ENCODE results near the gene METTL3. TPM values are rescaled to one million over a fixed set of nuclear protein-coding genes. Genes with fewer than 3 reads are reported as not detected.

The METTL3 gene
- total and polyA plus RNA-seq, 2 experiments from 2014 or later, result 28.6 to 44.5 TPM

- H3K9me2 ChIP-seq (ENCODE audit: insufficient read depth), result no peaks in the 10 kb centered on the region
- 2 to 4% methylated on average over 16 to 43 of the region's 43 CpGs for WGBS, 2 experiments (ENCODE audit: low coverage in 1 of 2, low lambda C conversion rate in 2 of 2, missing lambda C conversion rate in 2 of 2)
- in situ Hi-C loops (cut with MboI), result no loop called here
- peak within 1 kb of the TSS; percentile 71 for H3K9ac ChIP-seq
- H3K36me3 ChIP-seq (ENCODE audit: low read depth), result no peaks in the 10 kb centered on the region
- H3K4me1 ChIP-seq (ENCODE audit: insufficient read depth), result peaks cover 8% of the 10 kb centered on the region
- H3K27me3 ChIP-seq (replicated peaks; ENCODE audit: insufficient read depth), result peaks cover 10% of the 10 kb centered on the region; the same call in 1 of the 2 replicates
- H3F3A ChIP-seq (ENCODE audit: insufficient read depth), result peaks cover 13% of the 10 kb centered on the region
- peak within 1 kb of the TSS; percentile 96 for H2AFZ ChIP-seq
- H3K4me2 ChIP-seq (ENCODE audit: unreplicated experiment), result peak within 1 kb of the TSS; percentile 95
- no peak within 1 kb of the TSS for H3K27ac ChIP-seq
- peak within 1 kb of the TSS; percentile 86 for H3K4me3 ChIP-seq
- peak; percentile 55 for DNase-seq
- no peaks in the 10 kb centered on the region for H3K79me2 ChIP-seq (ENCODE audit: insufficient read depth)
- H4K20me1 ChIP-seq (ENCODE audit: insufficient read depth), result no peaks in the 10 kb centered on the region
- no peaks in the 10 kb centered on the region for H3K9me3 ChIP-seq (ENCODE audit: low read depth)
- TF ChIP-seq EZH2 (IDR thresholded peaks at IDR 0.05; ENCODE audit: insufficient read depth, poor library complexity, severe bottlenecking) (no peak), EZH2phosphoT487 (IDR thresholded peaks at IDR 0.05; ENCODE audit: insufficient read depth, low read depth) (no peak)
Measured at GRCh38 chr14:21525962-21526671, 15.0 kb upstream of the METTL3 start, which contains the start of gene SALL2. TSS of gene SALL2 (minus strand) at chr14:21526346. CDS start at chr14:21526127, 219 bp downstream.

GRCh38 chr14:21525571-21525961 is 14.4 kb upstream of the METTL3 start:
- WGBS, 2 experiments (ENCODE audit: low coverage in 1 of 2, low lambda C conversion rate in 2 of 2, missing lambda C conversion rate in 2 of 2), result 27 to 28% methylated on average over 7 to 12 of the region's 12 CpGs
- Histone ChIP-seq H3K9me2 (ENCODE audit: insufficient read depth) (no peaks in the 10 kb centered on the region), H3K36me3 (ENCODE audit: low read depth) (no peaks in the 10 kb centered on the region), H3K27ac (no peak overlapping the region), H3K79me2 (ENCODE audit: insufficient read depth) (no peaks in the 10 kb centered on the region), H3K4me1 (ENCODE audit: insufficient read depth) (peaks cover 13% of the 10 kb centered on the region), H3K9ac (peak overlapping the region; percentile 71), H4K20me1 (ENCODE audit: insufficient read depth) (no peaks in the 10 kb centered on the region), H3K4me3 (peak overlapping the region; percentile 86), H2AFZ (peak overlapping the region; percentile 96), H3K4me2 (ENCODE audit: unreplicated experiment) (peak overlapping the region; percentile 95), H3F3A (ENCODE audit: insufficient read depth) (peaks cover 19% of the 10 kb centered on the region), H3K27me3 (replicated peaks; ENCODE audit: insufficient read depth) (peaks cover 4% of the 10 kb centered on the region; the same call in 1 of the 2 replicates), H3K9me3 (ENCODE audit: low read depth) (no peaks in the 10 kb centered on the region)
- TF ChIP-seq EZH2 (IDR thresholded peaks at IDR 0.05; ENCODE audit: insufficient read depth, poor library complexity, severe bottlenecking) (no peak), EZH2phosphoT487 (IDR thresholded peaks at IDR 0.05; ENCODE audit: insufficient read depth, low read depth) (no peak)
- in situ Hi-C loops (cut with MboI), result no loop called here
- DNase-seq, result peak; percentile 24

DNA sequence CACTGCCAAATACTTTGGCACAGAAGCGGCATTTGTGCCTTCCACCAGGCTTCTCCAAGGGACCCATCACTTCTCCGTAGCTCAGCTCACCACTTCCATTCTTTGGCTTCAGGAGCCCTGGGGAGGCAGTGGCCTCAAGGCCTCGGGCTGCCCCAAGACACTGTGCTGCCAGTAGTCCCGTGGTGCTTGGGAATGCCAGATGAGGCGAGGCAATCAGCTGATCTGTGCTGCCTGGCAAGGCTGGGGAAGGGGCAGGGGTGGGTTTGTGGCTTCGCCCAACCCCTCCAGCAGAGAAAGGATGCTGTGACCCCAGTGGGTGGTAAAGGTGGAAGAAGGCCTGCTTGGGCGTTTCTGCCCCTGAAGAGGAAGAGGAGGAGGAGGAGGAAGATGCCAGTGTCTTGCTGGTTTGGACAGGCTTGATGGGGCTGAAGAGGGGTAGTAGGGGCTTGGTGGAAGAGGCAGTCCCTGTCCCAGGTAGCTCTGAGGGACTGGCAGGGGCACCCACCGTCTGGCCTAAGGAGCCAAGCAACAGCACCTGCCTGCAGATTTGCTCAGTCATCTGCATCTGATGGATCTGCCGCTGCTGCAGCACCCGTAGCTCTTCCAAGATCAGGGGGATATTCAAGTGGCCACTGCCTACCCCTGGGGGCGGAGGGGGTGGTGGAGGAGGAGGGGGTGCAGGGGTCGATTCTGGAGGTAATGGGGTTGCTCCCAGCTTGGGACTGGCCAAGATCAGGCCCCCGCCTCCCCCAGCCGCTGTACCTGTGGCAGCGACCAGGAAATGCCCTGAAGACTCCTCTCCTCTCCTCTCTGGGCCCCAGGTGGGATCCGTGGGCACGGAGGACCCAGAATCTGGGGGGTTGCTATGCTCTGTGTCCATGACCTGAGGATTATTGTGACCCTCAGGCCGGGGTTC is 13.7 kb upstream of the METTL3 start:
- no peaks in the 10 kb centered on the region for H3K36me3 ChIP-seq (ENCODE audit: low read depth)
- H3K27me3 ChIP-seq (replicated peaks; ENCODE audit: insufficient read depth), result peaks cover 4% of the 10 kb centered on the region; the same call in 1 of the 2 replicates
- H4K20me1 ChIP-seq (ENCODE audit: insufficient read depth), result no peaks in the 10 kb centered on the region
- H3K9ac ChIP-seq, result no peak overlapping the region
- H3K4me3 ChIP-seq, result peak overlapping the region; percentile 86; the same call in 1 of the 2 replicates
- H3K4me1 ChIP-seq (ENCODE audit: insufficient read depth), result peaks cover 14% of the 10 kb centered on the region
- no peaks in the 10 kb centered on the region for H3K9me3 ChIP-seq (ENCODE audit: low read depth)
- no peak overlapping the region for H3K4me2 ChIP-seq (ENCODE audit: unreplicated experiment)
- in situ Hi-C loops (cut with MboI), result no loop called here
- no peak for DNase-seq
- no peaks in the 10 kb centered on the region for H3K9me2 ChIP-seq (ENCODE audit: insufficient read depth)
- 0 out of 2 replicates have a peak overlapping the region, but pooled peaks have one; percentile 96 for H2AFZ ChIP-seq
- no peaks in the 10 kb centered on the region for H3K79me2 ChIP-seq (ENCODE audit: insufficient read depth)
- no peak for TF ChIP-seq EZH2 (IDR thresholded peaks at IDR 0.05; ENCODE audit: insufficient read depth, poor library complexity, severe bottlenecking)
- no peak for TF ChIP-seq EZH2phosphoT487 (IDR thresholded peaks at IDR 0.05; ENCODE audit: insufficient read depth, low read depth)
- H3K27ac ChIP-seq, result no peak overlapping the region
- peaks cover 19% of the 10 kb centered on the region for H3F3A ChIP-seq (ENCODE audit: insufficient read depth)
- 77 to 85% methylated on average over 11 to 18 of the region's 18 CpGs for WGBS, 2 experiments (ENCODE audit: low coverage in 1 of 2, low lambda C conversion rate in 2 of 2, missing lambda C conversion rate in 2 of 2)

GRCh38 chr14:21523203-21523602 is 12.1 kb upstream of the METTL3 start:
- no peak overlapping the region for H3K4me2 ChIP-seq (ENCODE audit: unreplicated experiment)
- H3K9me3 ChIP-seq (ENCODE audit: low read depth), result no peaks in the 10 kb centered on the region
- WGBS, 2 experiments (ENCODE audit: low coverage in 1 of 2, low lambda C conversion rate in 2 of 2, missing lambda C conversion rate in 2 of 2), result 74 to 76% methylated on average over 7 of the region's 7 CpGs
- H3K9me2 ChIP-seq (ENCODE audit: insufficient read depth), result no peaks in the 10 kb centered on the region
- TF ChIP-seq EZH2phosphoT487 (IDR thresholded peaks at IDR 0.05; ENCODE audit: insufficient read depth, low read depth), result no peak
- no peak overlapping the region for H3K9ac ChIP-seq
- no peak for DNase-seq
- H3K4me1 ChIP-seq (ENCODE audit: insufficient read depth), result peaks cover 14% of the 10 kb centered on the region
- H3F3A ChIP-seq (ENCODE audit: insufficient read depth), result peaks cover 15% of the 10 kb centered on the region
- no peaks in the 10 kb centered on the region for H3K27me3 ChIP-seq (replicated peaks; ENCODE audit: insufficient read depth)
- no peak overlapping the region for H3K4me3 ChIP-seq
- no peaks in the 10 kb centered on the region for H3K36me3 ChIP-seq (ENCODE audit: low read depth)
- in situ Hi-C loops (cut with MboI), result no loop called here
- H4K20me1 ChIP-seq (ENCODE audit: insufficient read depth), result no peaks in the 10 kb centered on the region
- H3K79me2 ChIP-seq (ENCODE audit: insufficient read depth), result no peaks in the 10 kb centered on the region
- no peak overlapping the region for H2AFZ ChIP-seq
- no peak overlapping the region for H3K27ac ChIP-seq
